Subcutaneous adipose tissue (tissue), 4 donors: ENCODE data around the gene MIGA1. TPM values are rescaled to one million over a fixed set of nuclear protein-coding genes. Genes with fewer than 3 reads are reported as not detected.

Source experiments
- CTCF ChIP-seq: fragments of 450-650 bp; IDR thresholded peaks from one replicate; pipeline ENCODE4 v1.5.1; 2016; ENCODE audit warnings: low read depth, mild to moderate bottlenecking, control low read depth, antibody characterized with exemption, moderate library complexity
- total RNA-seq, 4 donors: library from RNA; depleted of rRNA; stranded (reverse); fragments of >200 nt; gene quantifications; one replicate each; pipeline ENCODE4 v1.1.0, GENCODE V29; 2016

MIGA1 gene
- total RNA-seq, 4 donors from 2014 or later = 18.6 to 28.6 (median 23.1) TPM

- TF ChIP-seq CTCF = no peak
These were observed 3.7 kb downstream of the MIGA1 start for GRCh38 chr1:77783141-77783540.

GRCh38 chr1:77794550-77794949 lies 15.1 kb downstream of the MIGA1 start:
- no peak for TF ChIP-seq CTCF

GRCh38 chr1:77796695-77797405 lies 17.4 kb downstream of the MIGA1 start:
- TF ChIP-seq CTCF = no peak

GRCh38 chr1:77797991-77798390 lies 18.5 kb downstream of the MIGA1 start:
- TF ChIP-seq CTCF = no peak

- no peak for TF ChIP-seq CTCF
These were observed 22.6 kb downstream of the MIGA1 start for GRCh38 chr1:77802026-77802425.

- TF ChIP-seq CTCF = no peak
These were observed 23.9 kb downstream of the MIGA1 start for GRCh38 chr1:77803371-77803770.

- TF ChIP-seq CTCF = no peak
These were observed 38.1 kb downstream of the MIGA1 start for GRCh38 chr1:77817368-77818209.
